RWPE2 (cell line): Measurements from ENCODE around the gene SEMA3A.

Source experiments
- ATAC-seq: fragments of 200-7000 bp; cut with Tn5 transposase; 3 replicates; pipeline ENCODE4 v1.9.1; 2021; ENCODE audit warnings: low read depth
- DNase-seq: peaks from one replicate; pipeline ENCODE4 v3.0.0-alpha.2; 2020; ENCODE audit warnings: low spot score
- H3K27ac ChIP-seq: fragments of 450-650 bp; 2 replicates; pipeline ENCODE4 v1.5.1; 2017; ENCODE audit warnings: mild to moderate bottlenecking; ENCODE audit not compliant: poor library complexity, severe bottlenecking
- H3K27me3 ChIP-seq: fragments of 250-450 bp; sonication (Bioruptor Pico); 2 replicates; pipeline ENCODE4 v1.5.1; 2021; ENCODE audit warnings: mild to moderate bottlenecking, moderate library complexity; ENCODE audit not compliant: insufficient read depth, poor library complexity, severe bottlenecking
- H3K36me3 ChIP-seq: fragments of 250-450 bp; sonication (Bioruptor Pico); 2 replicates; pipeline ENCODE4 v1.5.1; 2020; ENCODE audit warnings: low read depth, mild to moderate bottlenecking, moderate library complexity
- H3K4me1 ChIP-seq: fragments of 250-450 bp; sonication (Bioruptor Pico); 2 replicates; pipeline ENCODE4 v1.5.1; 2021; ENCODE audit warnings: mild to moderate bottlenecking, moderate library complexity; ENCODE audit not compliant: insufficient read depth, poor library complexity, severe bottlenecking
- H3K4me3 ChIP-seq: fragments of 250-450 bp; sonication (Bioruptor Pico); 2 replicates; pipeline ENCODE4 v1.5.1; 2021; ENCODE audit warnings: mild to moderate bottlenecking, moderate library complexity; ENCODE audit not compliant: severe bottlenecking
- H3K9me3 ChIP-seq: fragments of 250-450 bp; sonication (Bioruptor Pico); 2 replicates; pipeline ENCODE4 v1.5.1; 2021; ENCODE audit warnings: mild to moderate bottlenecking, moderate library complexity; ENCODE audit not compliant: severe bottlenecking
- TF ChIP-seq, protein P1 (sequence below): fragments of 450-650 bp; IDR thresholded peaks from one replicate; pipeline ENCODE4 v1.5.1; 2017; ENCODE audit warnings: mild to moderate bottlenecking, moderate library complexity; ENCODE audit not compliant: poor library complexity, severe bottlenecking

Gene SEMA3A

GRCh38 chr7:84047085-84047484 is 147.5 kb downstream of the SEMA3A start:
- no peak for ATAC-seq
- Histone ChIP-seq H3K4me3 (no peak overlapping the region), H3K27me3 (no peaks in the 10 kb centered on the region), H3K9me3 (no peaks in the 10 kb centered on the region), H3K36me3 (no peaks in the 10 kb centered on the region), H3K4me1 (peaks cover 10% of the 10 kb centered on the region), H3K27ac (no peak overlapping the region)
- TF ChIP-seq, protein P1, sequence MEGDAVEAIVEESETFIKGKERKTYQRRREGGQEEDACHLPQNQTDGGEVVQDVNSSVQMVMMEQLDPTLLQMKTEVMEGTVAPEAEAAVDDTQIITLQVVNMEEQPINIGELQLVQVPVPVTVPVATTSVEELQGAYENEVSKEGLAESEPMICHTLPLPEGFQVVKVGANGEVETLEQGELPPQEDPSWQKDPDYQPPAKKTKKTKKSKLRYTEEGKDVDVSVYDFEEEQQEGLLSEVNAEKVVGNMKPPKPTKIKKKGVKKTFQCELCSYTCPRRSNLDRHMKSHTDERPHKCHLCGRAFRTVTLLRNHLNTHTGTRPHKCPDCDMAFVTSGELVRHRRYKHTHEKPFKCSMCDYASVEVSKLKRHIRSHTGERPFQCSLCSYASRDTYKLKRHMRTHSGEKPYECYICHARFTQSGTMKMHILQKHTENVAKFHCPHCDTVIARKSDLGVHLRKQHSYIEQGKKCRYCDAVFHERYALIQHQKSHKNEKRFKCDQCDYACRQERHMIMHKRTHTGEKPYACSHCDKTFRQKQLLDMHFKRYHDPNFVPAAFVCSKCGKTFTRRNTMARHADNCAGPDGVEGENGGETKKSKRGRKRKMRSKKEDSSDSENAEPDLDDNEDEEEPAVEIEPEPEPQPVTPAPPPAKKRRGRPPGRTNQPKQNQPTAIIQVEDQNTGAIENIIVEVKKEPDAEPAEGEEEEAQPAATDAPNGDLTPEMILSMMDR = no peak
- no peak for DNase-seq

GRCh38 chr7:84044834-84045233 is 149.8 kb downstream of the SEMA3A start:
- H3K4me1 ChIP-seq = peaks cover 16% of the 10 kb centered on the region
- H3K27ac ChIP-seq = no peak overlapping the region
- ATAC-seq = no peak
- TF ChIP-seq, protein P1 = no peak
- no peak for DNase-seq
- H3K36me3 ChIP-seq = no peaks in the 10 kb centered on the region
- no peak overlapping the region for H3K4me3 ChIP-seq
- no peaks in the 10 kb centered on the region for H3K27me3 ChIP-seq
- no peaks in the 10 kb centered on the region for H3K9me3 ChIP-seq

DNA sequence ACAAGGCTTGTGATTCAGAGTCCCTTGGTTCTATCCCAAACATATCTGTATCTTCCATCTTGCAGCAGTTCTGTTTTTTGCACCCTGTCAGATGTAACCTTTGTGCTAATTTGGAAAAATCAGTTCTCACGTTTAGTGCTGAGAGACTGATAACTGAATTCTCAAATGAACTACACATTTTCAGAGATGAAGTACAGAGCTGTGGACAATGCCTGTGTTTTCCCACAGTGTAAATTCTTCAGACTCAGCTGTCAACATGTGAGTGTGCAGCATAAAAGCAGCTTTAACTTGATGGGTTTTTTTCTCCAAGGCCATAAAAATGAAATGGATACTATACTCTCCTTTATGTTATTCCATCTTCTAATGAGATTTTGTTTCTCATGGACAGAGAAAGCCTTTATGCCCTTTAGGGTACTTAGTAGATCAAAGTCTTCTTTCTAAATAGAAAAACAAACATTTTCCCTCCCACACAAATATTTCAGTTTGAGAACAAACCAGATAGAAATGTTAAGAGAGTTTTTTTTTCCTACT is 150.9 kb downstream of the SEMA3A start:
- ATAC-seq (no peak), DNase-seq (no peak)
- no peaks in the 10 kb centered on the region for H3K27me3 ChIP-seq
- peaks cover 12% of the 10 kb centered on the region for H3K4me1 ChIP-seq
- no peak overlapping the region for H3K4me3 ChIP-seq
- no peak overlapping the region for H3K27ac ChIP-seq
- TF ChIP-seq, protein P1 = no peak
- H3K36me3 ChIP-seq = no peaks in the 10 kb centered on the region
- H3K9me3 ChIP-seq = no peaks in the 10 kb centered on the region

GRCh38 chr7:84042110-84042539 is 152.5 kb downstream of the SEMA3A start:
- Histone ChIP-seq H3K4me1 (peaks cover 12% of the 10 kb centered on the region), H3K36me3 (no peaks in the 10 kb centered on the region), H3K27me3 (no peaks in the 10 kb centered on the region), H3K4me3 (no peak overlapping the region), H3K27ac (peak overlapping the region; percentile 70), H3K9me3 (no peaks in the 10 kb centered on the region)
- DNase-seq (no peak), ATAC-seq (peak; percentile 98)
- TF ChIP-seq, protein P1 = no peak

DNA sequence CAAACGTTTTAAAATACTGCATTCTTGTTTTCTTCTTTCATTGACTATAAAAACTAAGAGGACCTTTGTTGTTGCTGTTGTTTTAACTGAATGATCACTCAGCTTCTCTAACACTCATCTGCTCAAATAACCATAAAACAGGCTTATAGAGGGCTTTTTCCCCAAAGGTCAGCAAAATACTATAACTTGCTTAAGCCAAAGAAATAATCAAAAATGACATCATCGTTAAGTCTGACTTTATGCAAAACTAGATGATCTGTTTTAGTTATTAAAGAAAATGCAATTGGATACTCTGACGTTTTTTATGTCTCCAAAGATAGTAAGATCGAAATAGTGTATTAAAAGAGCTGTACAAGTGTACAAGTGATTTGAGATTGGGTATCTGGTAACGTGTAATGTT is 152.9 kb downstream of the SEMA3A start:
- Histone ChIP-seq H3K36me3 (no peaks in the 10 kb centered on the region), H3K9me3 (no peaks in the 10 kb centered on the region), H3K27me3 (no peaks in the 10 kb centered on the region), H3K4me3 (no peak overlapping the region), H3K27ac (peak overlapping the region; percentile 70), H3K4me1 (peaks cover 12% of the 10 kb centered on the region)
- ATAC-seq (no peak), DNase-seq (no peak)
- TF ChIP-seq, protein P1 = no peak
